H1 (cell line): ENCODE data around the gene IFNL2.

Experiments used
- GTF2F1 ChIP-seq: IDR thresholded peaks from 2 replicates; pipeline ENCODE4 v1.6.1; 2012; ENCODE audit warnings: low read depth, low read length, improper control_type of control experiment, borderline replicate concordance
- NRF1 ChIP-seq: IDR thresholded peaks from 2 replicates; pipeline ENCODE4 v1.6.1; 2011; ENCODE audit warnings: mild to moderate bottlenecking, low read depth, low read length, improper control_type of control experiment
- RAD21 ChIP-seq, 2 experiments: IDR thresholded peaks in 1 of 2; conservative IDR thresholded peaks in 1 of 2; 2 replicates each; pipeline ENCODE4 v1.6.1; 2011; ENCODE audit warnings: low read depth in 2 of 2, low read length in 2 of 2, improper control_type of control experiment in 1 of 2, inconsistent platforms in 1 of 2, mild to moderate bottlenecking in 1 of 2, moderate library complexity in 1 of 2
- TF ChIP-seq, protein P1 (sequence below), 3 experiments: IDR thresholded peaks; 1 replicate in 2 of 3; 2 replicates in 1 of 3; pipeline versions ENCODE4 v1.5.1 to v1.6.1; 2011; ENCODE audit warnings: low read length in 3 of 3, mild to moderate bottlenecking in 3 of 3, inconsistent platforms in 2 of 3, low read depth in 1 of 3, moderate library complexity in 1 of 3; ENCODE audit not compliant: insufficient read depth in 1 of 3; ENCODE audit errors: control extremely low read depth in 1 of 3
- TF ChIP-seq, protein P2 (sequence below): IDR thresholded peaks from 2 replicates; pipeline ENCODE4 v1.6.1; 2012; ENCODE audit warnings: inconsistent platforms

DNA sequence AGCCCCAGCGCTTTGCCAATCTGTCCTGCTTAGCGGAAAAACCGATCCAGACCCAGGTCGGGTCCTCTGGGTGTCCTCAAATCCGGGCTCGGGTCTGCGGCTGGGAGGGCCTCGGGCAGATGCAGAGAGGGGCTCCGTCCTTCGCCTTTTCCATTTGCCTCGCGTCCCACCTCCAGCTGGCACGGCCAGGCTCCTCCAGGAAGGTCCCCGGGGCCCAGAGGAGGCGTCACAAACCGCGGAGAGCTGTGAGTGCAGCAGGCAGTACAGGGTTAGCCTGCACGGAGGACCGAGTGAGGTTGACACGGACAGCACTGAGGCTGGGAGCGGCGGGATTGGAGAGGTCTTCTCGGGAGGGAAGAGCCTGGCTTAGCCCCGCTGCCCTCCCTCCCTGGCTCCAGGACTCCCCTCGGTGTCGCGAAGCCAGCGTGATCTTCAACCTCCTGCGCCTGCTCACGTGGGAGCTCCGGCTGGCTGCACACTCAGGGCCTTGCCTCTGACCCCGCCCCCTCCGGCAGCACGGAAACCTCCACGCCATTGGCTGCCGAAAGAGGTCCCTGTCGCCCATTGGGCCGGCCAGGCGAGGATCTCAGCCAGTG, 2.8 kb upstream of the IFNL2 start:
- TF ChIP-seq, protein P1, sequence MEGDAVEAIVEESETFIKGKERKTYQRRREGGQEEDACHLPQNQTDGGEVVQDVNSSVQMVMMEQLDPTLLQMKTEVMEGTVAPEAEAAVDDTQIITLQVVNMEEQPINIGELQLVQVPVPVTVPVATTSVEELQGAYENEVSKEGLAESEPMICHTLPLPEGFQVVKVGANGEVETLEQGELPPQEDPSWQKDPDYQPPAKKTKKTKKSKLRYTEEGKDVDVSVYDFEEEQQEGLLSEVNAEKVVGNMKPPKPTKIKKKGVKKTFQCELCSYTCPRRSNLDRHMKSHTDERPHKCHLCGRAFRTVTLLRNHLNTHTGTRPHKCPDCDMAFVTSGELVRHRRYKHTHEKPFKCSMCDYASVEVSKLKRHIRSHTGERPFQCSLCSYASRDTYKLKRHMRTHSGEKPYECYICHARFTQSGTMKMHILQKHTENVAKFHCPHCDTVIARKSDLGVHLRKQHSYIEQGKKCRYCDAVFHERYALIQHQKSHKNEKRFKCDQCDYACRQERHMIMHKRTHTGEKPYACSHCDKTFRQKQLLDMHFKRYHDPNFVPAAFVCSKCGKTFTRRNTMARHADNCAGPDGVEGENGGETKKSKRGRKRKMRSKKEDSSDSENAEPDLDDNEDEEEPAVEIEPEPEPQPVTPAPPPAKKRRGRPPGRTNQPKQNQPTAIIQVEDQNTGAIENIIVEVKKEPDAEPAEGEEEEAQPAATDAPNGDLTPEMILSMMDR (IDR thresholded peaks at IDR 0.05; ENCODE audit: control extremely low read depth in 1 of 3, insufficient read depth in 1 of 3, low read depth in 1 of 3, low read length in 3 of 3) = no peak
- TF ChIP-seq, protein P2, sequence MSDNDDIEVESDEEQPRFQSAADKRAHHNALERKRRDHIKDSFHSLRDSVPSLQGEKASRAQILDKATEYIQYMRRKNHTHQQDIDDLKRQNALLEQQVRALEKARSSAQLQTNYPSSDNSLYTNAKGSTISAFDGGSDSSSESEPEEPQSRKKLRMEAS = peak; percentile 91
- TF ChIP-seq NRF1 (no peak), GTF2F1 (no peak), RAD21 (IDR thresholded peaks at IDR 0.05 in 1 of 2, conservative IDR thresholded peaks at IDR 0.05 in 1 of 2; ENCODE audit: low read depth in 2 of 2, low read length in 2 of 2) (no peak)
